Measurements from ENCODE around the gene NAP1L5. TPM values are rescaled to one million over a fixed set of nuclear protein-coding genes. Genes with fewer than 3 reads are reported as not detected.

The NAP1L5 gene, protein sequence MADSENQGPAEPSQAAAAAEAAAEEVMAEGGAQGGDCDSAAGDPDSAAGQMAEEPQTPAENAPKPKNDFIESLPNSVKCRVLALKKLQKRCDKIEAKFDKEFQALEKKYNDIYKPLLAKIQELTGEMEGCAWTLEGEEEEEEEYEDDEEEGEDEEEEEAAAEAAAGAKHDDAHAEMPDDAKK
- total RNA-seq, result 1 to 10 TPM; 1.2 to 2.0 (median 1.7) TPM

DNA sequence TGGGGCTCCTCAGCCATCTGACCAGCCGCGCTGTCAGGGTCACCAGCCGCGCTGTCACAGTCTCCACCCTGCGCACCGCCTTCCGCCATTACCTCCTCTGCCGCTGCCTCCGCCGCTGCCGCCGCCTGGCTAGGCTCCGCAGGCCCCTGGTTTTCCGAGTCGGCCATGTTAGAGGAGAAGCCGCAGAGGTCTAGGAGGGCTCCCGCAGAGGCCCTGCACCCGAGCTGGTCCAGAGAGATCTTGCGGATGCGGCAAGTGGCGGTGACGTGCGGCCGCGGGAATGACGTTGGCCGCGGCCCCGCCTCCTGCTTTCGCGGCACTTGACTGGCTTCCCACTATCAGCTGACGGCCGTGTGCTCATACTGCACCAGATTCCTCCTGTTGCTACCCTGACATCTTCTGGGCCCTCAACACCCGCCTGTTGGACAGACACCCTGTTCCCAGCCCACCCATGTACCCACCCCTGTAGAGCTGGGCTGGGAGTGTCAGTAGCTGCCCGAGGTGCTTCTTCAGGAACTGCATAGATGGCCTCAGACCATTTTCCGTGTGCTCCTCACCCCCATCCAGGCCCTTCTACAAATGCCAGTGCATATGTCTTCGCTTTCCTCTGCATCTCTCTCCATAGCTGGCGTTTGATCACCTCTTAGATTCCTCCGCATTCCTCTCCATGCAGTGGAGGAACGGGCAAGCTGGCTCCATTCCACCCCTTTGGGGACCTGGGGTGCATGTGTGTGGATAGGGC, at the start of gene NAP1L5:
TSS of gene NAP1L5 (minus strand) at position 242 of the 742 bp plus-strand sequence. CDS start at position 167, 75 bp downstream.
- H3K4me3 ChIP-seq (ENCODE audit: low read depth, poor library complexity, severe bottlenecking), result peak within 1 kb of the TSS; percentile 50
- TF ChIP-seq, protein P1, sequence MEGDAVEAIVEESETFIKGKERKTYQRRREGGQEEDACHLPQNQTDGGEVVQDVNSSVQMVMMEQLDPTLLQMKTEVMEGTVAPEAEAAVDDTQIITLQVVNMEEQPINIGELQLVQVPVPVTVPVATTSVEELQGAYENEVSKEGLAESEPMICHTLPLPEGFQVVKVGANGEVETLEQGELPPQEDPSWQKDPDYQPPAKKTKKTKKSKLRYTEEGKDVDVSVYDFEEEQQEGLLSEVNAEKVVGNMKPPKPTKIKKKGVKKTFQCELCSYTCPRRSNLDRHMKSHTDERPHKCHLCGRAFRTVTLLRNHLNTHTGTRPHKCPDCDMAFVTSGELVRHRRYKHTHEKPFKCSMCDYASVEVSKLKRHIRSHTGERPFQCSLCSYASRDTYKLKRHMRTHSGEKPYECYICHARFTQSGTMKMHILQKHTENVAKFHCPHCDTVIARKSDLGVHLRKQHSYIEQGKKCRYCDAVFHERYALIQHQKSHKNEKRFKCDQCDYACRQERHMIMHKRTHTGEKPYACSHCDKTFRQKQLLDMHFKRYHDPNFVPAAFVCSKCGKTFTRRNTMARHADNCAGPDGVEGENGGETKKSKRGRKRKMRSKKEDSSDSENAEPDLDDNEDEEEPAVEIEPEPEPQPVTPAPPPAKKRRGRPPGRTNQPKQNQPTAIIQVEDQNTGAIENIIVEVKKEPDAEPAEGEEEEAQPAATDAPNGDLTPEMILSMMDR (IDR thresholded peaks at IDR 0.05), result no peak
- TF ChIP-seq POLR2A (IDR thresholded peaks at IDR 0.05), result no peak
- WGBS, 2 donors, result 55 to 74% methylated on average over 23 to 28 of the region's 40 CpGs
- intact Hi-C loops (cut with DNase I; ENCODE audit: low total_unique reads), result no loop called here
- peak; percentile 42 to 92 for DNase-seq (ENCODE audit: low spot score in 2 of 2)

DNA sequence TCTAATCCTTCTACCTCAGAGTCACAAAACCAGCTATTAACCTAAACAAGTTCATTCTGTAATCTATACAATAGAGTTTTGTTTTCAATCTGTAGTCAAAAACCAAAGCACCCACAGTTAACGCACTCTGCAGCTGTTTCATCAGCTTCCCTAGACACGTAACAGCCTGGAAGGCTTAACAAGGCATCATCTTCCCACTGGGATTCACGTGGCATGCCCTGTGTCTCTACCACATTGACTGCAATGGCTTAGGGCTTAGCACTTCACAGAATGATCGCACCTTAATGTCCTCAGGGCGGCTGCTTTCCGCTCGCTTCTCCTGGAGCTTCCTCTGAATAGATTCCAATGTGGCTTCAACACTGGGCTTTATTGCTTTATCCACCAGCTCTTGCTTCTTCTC, 49.7 kb upstream of the NAP1L5 start:
- H3K4me3 ChIP-seq (ENCODE audit: low read depth, poor library complexity, severe bottlenecking), result no peak overlapping the region
- no peak for TF ChIP-seq POLR2A (IDR thresholded peaks at IDR 0.05)
- TF ChIP-seq, protein P1 (IDR thresholded peaks at IDR 0.05), result no peak
- intact Hi-C loops (cut with DNase I; ENCODE audit: low total_unique reads), result no loop called here
- 95% methylated on average over 7 of the region's 7 CpGs for WGBS, 2 donors
- DNase-seq (ENCODE audit: low spot score in 2 of 2), result no peak

DNA sequence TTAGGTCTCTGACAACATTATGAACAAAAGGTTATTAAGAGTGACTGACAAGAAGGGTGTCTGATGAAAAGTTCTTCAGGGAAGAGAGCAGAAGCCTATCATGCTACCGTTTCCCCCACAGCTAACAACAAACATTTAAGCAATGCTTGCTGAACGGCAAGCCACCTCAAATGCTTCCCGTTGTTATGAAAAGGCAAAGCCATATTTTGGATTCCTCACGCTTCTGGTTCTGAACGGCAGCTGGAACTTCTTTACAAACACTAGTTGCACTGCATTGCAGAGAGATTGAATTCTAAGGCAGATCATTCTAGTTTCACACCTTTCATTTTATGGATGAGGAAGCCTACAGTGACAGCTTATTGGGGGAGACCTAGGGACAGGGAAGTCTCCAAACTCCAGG, 48.6 kb upstream of the NAP1L5 start:
- intact Hi-C loops (cut with DNase I; ENCODE audit: low total_unique reads), result no loop called here
- no peak overlapping the region for H3K4me3 ChIP-seq (ENCODE audit: low read depth, poor library complexity, severe bottlenecking)
- TF ChIP-seq, protein P1 (IDR thresholded peaks at IDR 0.05), result no peak
- no peak for TF ChIP-seq POLR2A (IDR thresholded peaks at IDR 0.05)
- no peak for DNase-seq (ENCODE audit: low spot score in 2 of 2)
- 63 to 71% methylated on average over 5 of the region's 5 CpGs for WGBS, 2 donors

DNA sequence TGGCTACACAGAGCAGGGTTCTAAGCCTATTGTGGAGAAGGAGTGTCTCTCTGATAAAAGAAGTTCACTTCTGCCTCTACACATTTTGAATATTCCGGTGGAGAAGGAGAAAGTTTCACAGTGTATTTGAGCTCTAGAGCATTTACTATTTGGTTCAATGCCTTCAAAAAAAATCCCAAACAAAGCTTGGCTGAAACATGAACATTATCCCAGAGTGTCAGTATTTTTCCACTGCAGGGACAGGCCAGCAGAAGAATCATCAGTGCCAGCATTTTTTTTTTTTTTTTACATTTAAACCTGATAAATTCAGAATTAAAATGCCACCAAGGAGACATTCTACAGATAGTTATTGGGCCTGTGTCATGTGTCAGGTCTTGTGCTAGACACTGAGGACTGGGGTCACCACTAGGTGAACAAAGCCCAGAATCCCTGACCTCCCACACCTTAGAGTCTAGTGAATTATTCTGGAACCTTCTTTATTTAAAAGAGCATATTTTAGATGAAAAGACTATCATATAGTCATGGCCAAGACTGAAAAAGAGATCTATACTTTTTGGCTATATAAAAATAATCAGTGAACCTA, 48.0 kb upstream of the NAP1L5 start:
- no peak for TF ChIP-seq POLR2A (IDR thresholded peaks at IDR 0.05)
- TF ChIP-seq, protein P1 (IDR thresholded peaks at IDR 0.05), result no peak
- intact Hi-C loops (cut with DNase I; ENCODE audit: low total_unique reads), result no loop called here

DNA sequence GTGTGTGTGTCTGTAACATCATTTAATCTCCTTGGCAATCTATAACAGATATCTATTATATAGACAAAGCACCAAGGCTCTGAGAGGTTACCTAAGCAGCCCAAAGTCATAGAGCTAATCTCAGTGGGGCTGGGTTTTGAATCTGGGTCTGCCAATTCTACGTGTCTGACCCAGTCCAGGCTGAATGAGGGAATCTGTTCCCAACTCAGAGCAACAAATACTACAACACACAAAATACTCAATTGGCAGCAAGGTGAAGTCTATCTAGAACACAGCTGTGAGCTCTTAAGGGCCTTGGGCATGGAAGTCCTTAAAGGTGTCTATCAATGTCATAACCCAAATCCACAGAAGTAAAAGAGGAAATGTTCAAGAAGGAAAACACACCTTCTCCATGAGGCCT, 47.5 kb upstream of the NAP1L5 start:
- 50 to 69% methylated on average over 1 of the region's 1 CpG for whole genome bisulfite sequencing, 2 donors
- no peak for TF ChIP-seq POLR2A (IDR thresholded peaks at IDR 0.05)
- TF ChIP-seq, protein P1 (IDR thresholded peaks at IDR 0.05), result no peak
- intact Hi-C loops (cut with DNase I; ENCODE audit: low total_unique reads), result no loop called here
- H3K4me3 ChIP-seq (ENCODE audit: low read depth, poor library complexity, severe bottlenecking), result no peak overlapping the region
- DNase-seq (ENCODE audit: low spot score in 2 of 2), result no peak

More for the DNA sequence above, 48.0 kb upstream of the NAP1L5 start:
- WGBS, 2 donors, result 60 to 68% methylated on average over 1 of the region's 1 CpG
- H3K4me3 ChIP-seq (ENCODE audit: low read depth, poor library complexity, severe bottlenecking), result no peak overlapping the region
- no peak for DNase-seq (ENCODE audit: low spot score in 2 of 2)

Data from lower leg skin (tissue), 4 donors.